GM10266 (cell line): ENCODE results near the gene AFM.
"Not testable (repeated sequence)": the region's sequence is repeated elsewhere in the genome, so short reads cannot be mapped to it uniquely, and the experiment has no call there.

ENCODE experiments used
- DNase-seq: peaks from one replicate; pipeline ENCODE4 v3.0.0; 2012; ENCODE audit errors: extremely low spot score
- CTCF ChIP-seq: IDR thresholded peaks from 2 replicates; pipeline ENCODE4 v1.5.1; 2012; ENCODE audit warnings: mild to moderate bottlenecking, low read depth; ENCODE audit not compliant: control insufficient read depth, insufficient read depth; ENCODE audit errors: missing control alignments

The AFM gene

GRCh38 chr4:73541251-73541650 is 59.7 kb downstream of the AFM start:
- no peak for TF ChIP-seq CTCF
- DNase-seq, result no peak

GRCh38 chr4:73544620-73545019 is 63.1 kb downstream of the AFM start:
- no peak for DNase-seq
- no peak for TF ChIP-seq CTCF

- DNase-seq, result not testable (repeated sequence)
Observed at GRCh38 chr4:73550865-73551264, 69.3 kb downstream of the AFM start.
